H9 (cell line): ENCODE results near the gene PTPRQ. TPM values are rescaled to one million over a fixed set of nuclear protein-coding genes. Genes with fewer than 3 reads are reported as not detected.

Source experiments
- DNase-seq: peaks from one replicate; pipeline ENCODE4 v3.0.0-alpha.2; 2017
- H2AFZ ChIP-seq: one replicate; pipeline ENCODE4 v1.6.1; 2013; ENCODE audit warnings: mild to moderate bottlenecking, low read length, control low read depth, moderate library complexity
- H2AK5ac ChIP-seq: 2 replicates; pipeline ENCODE4 v1.6.1; 2013; ENCODE audit warnings: low read length, control low read depth, mixed read lengths; ENCODE audit not compliant: insufficient read length
- H2BK120ac ChIP-seq: one replicate; pipeline ENCODE4 v1.6.1; 2013; ENCODE audit warnings: low read depth, mild to moderate bottlenecking, low read length, control low read depth, inconsistent platforms; ENCODE audit not compliant: poor library complexity, severe bottlenecking
- H2BK12ac ChIP-seq: 2 replicates; pipeline ENCODE4 v1.6.1; 2013; ENCODE audit warnings: low read length, control low read depth, mixed read lengths, low read depth; ENCODE audit not compliant: insufficient read length
- H2BK15ac ChIP-seq: 2 replicates; pipeline ENCODE4 v1.6.1; 2013; ENCODE audit warnings: low read depth, low read length, control low read depth
- H2BK20ac ChIP-seq: one replicate; pipeline ENCODE4 v1.6.1; 2013; ENCODE audit warnings: low read depth, mild to moderate bottlenecking, low read length, control low read depth, inconsistent platforms; ENCODE audit not compliant: poor library complexity, severe bottlenecking
- H2BK5ac ChIP-seq: 2 replicates; pipeline ENCODE4 v1.6.1; 2013; ENCODE audit warnings: low read length, control low read depth, mixed read lengths; ENCODE audit not compliant: insufficient read length
- H3K14ac ChIP-seq: 2 replicates; pipeline ENCODE4 v1.6.1; 2013; ENCODE audit warnings: low read length, control low read depth; ENCODE audit not compliant: insufficient read depth
- H3K18ac ChIP-seq: 2 replicates; pipeline ENCODE4 v1.6.1; 2013; ENCODE audit warnings: low read depth, mild to moderate bottlenecking, mixed read lengths, low read length, control low read depth; ENCODE audit not compliant: insufficient read length
- H3K23ac ChIP-seq: 2 replicates; pipeline ENCODE4 v1.6.1; 2013; ENCODE audit warnings: low read length, control low read depth, mixed read lengths, low read depth; ENCODE audit not compliant: insufficient read length
- H3K23me2 ChIP-seq: 2 replicates; pipeline ENCODE4 v1.6.1; 2013; ENCODE audit warnings: low read depth, mild to moderate bottlenecking, mixed read lengths, low read length, control low read depth; ENCODE audit not compliant: insufficient read length, poor library complexity, severe bottlenecking
- H3K27ac ChIP-seq: 2 replicates; pipeline ENCODE4 v1.5.1; 2013; ENCODE audit warnings: low read length, control low read depth, mixed read lengths, low read depth; ENCODE audit not compliant: insufficient read length
- H3K27me3 ChIP-seq: 2 replicates; pipeline ENCODE4 v1.6.1; 2013; ENCODE audit warnings: low read length, control low read depth, inconsistent platforms; ENCODE audit not compliant: insufficient read depth
- H3K4ac ChIP-seq: 2 replicates; pipeline ENCODE4 v1.6.1; 2013; ENCODE audit warnings: low read depth, mild to moderate bottlenecking, control low read depth, inconsistent platforms, low read length, moderate library complexity
- H3K4me1 ChIP-seq: 2 replicates; pipeline ENCODE4 v1.6.1; 2013; ENCODE audit warnings: low read length, control low read depth, inconsistent platforms; ENCODE audit not compliant: insufficient read depth
- H3K4me2 ChIP-seq: 2 replicates; pipeline ENCODE4 v1.6.1; 2013; ENCODE audit warnings: low read length, control low read depth, mixed read lengths; ENCODE audit not compliant: insufficient read length, insufficient read depth
- H3K56ac ChIP-seq: 2 replicates; pipeline ENCODE4 v1.6.1; 2013; ENCODE audit warnings: low read depth, mild to moderate bottlenecking, mixed read lengths, low read length, control low read depth; ENCODE audit not compliant: insufficient read length
- H3K79me1 ChIP-seq: 2 replicates; pipeline ENCODE4 v1.6.1; 2013; ENCODE audit warnings: low read depth, mild to moderate bottlenecking, moderate library complexity, low read length, control low read depth, inconsistent platforms; ENCODE audit not compliant: insufficient read depth, poor library complexity, severe bottlenecking
- H3K79me2 ChIP-seq: 2 replicates; pipeline ENCODE4 v1.6.1; 2013; ENCODE audit warnings: low read length, control low read depth, inconsistent platforms; ENCODE audit not compliant: insufficient read depth
- H3K9ac ChIP-seq: 2 replicates; pipeline ENCODE4 v1.6.1; 2013; ENCODE audit warnings: low read length, control low read depth, mixed read lengths; ENCODE audit not compliant: insufficient read length; ENCODE audit errors: extremely low read depth
- H3K9me3 ChIP-seq: one replicate; pipeline ENCODE4 v1.6.1; 2013; ENCODE audit warnings: low read depth, low read length, inconsistent platforms; ENCODE audit not compliant: control insufficient read depth
- H3T11ph ChIP-seq: one replicate; pipeline ENCODE4 v1.6.1; 2013; ENCODE audit warnings: mild to moderate bottlenecking, low read length, control low read depth, inconsistent platforms
- H4K20me1 ChIP-seq: one replicate; pipeline ENCODE4 v1.6.1; 2013; ENCODE audit not compliant: control insufficient read depth, insufficient read length, insufficient read depth
- H4K5ac ChIP-seq: 2 replicates; pipeline ENCODE4 v1.6.1; 2013; ENCODE audit warnings: low read depth, mild to moderate bottlenecking, mixed read lengths, low read length, control low read depth; ENCODE audit not compliant: insufficient read length
- H4K8ac ChIP-seq: replicated peaks from 2 replicates; pipeline ENCODE4 v1.6.1; 2013; ENCODE audit warnings: low read length, control low read depth, mixed read lengths, low read depth; ENCODE audit not compliant: insufficient read length
- H4K91ac ChIP-seq: 2 replicates; pipeline ENCODE4 v1.6.1; 2013; ENCODE audit warnings: low read depth, mild to moderate bottlenecking, moderate library complexity, mixed read lengths, low read length, control low read depth; ENCODE audit not compliant: insufficient read length
- H3K27ac Mint-ChIP-seq, 3 experiments: 2 replicates in 2 of 3; 3 replicates in 1 of 3; pipeline ENCODE4 v1.8.0; 2020 to 2021; ENCODE audit warnings: mixed read lengths in 3 of 3, mild to moderate bottlenecking in 1 of 3, moderate library complexity in 1 of 3
- H3K27me3 Mint-ChIP-seq: 2 replicates; pipeline ENCODE4 v1.8.0; 2021; ENCODE audit warnings: low read depth, mild to moderate bottlenecking, moderate library complexity, mixed read lengths
- H3K36me3 Mint-ChIP-seq, 3 experiments: 2 replicates in 2 of 3; 3 replicates in 1 of 3; pipeline ENCODE4 v1.8.0; 2020 to 2021; ENCODE audit warnings: low read depth in 3 of 3, mixed read lengths in 3 of 3; ENCODE audit not compliant: insufficient read depth in 1 of 3
- H3K4me1 Mint-ChIP-seq, 2 experiments: 2 replicates each; pipeline ENCODE4 v1.8.0; 2020; ENCODE audit warnings: mixed read lengths in 2 of 2
- H3K4me3 Mint-ChIP-seq, 2 experiments: 2 replicates in 1 of 2; 3 replicates in 1 of 2; pipeline ENCODE4 v1.8.0; 2020 to 2021; ENCODE audit warnings: mild to moderate bottlenecking in 2 of 2, mixed read lengths in 2 of 2, moderate library complexity in 1 of 2
- H3K9me3 Mint-ChIP-seq, 2 experiments: 2 replicates in 1 of 2; 3 replicates in 1 of 2; pipeline ENCODE4 v1.8.0; 2020; ENCODE audit warnings: mild to moderate bottlenecking in 2 of 2, mixed read lengths in 2 of 2, moderate library complexity in 1 of 2
- CTCF ChIP-seq: fragments of 200-600 bp; sonication (generic); conservative IDR thresholded peaks from 3 replicates; pipeline ENCODE4 v1.8.0; 2021; ENCODE audit warnings: antibody characterized with exemption, mild to moderate bottlenecking
- WGBS: extraction: QIAGEN DNeasy Blood & Tissue Kit; methylation state at CpG from one replicate; pipeline ENCODE4 v1.1.7; 2013; ENCODE audit warnings: missing lambda C conversion rate, low lambda C conversion rate, mixed read lengths; ENCODE audit not compliant: insufficient read length; ENCODE audit errors: extremely low coverage; 5-methylcytosine and 5-hydroxymethylcytosine counted together
- total RNA-seq: library from RNA; stranded (reverse); gene quantifications from 2 replicates; pipeline ENCODE4 v1.2.1, GENCODE V29; 2021

Gene PTPRQ
- total RNA-seq, 1 experiment from 2014 or later = not detected

- H3K9me3 Mint-ChIP-seq = no peaks in the 10 kb centered on the region
- H3K56ac ChIP-seq = no peak overlapping the region
- H3K23me2 ChIP-seq = no peaks in the 10 kb centered on the region
- no peak overlapping the region for H3K23ac ChIP-seq
- TF ChIP-seq CTCF = no peak
- no peak overlapping the region for H3K4me2 ChIP-seq
- H3K27me3 ChIP-seq = no peaks in the 10 kb centered on the region
- H3K4me1 Mint-ChIP-seq = no peaks in the 10 kb centered on the region
- H3K27ac Mint-ChIP-seq = no peak overlapping the region; a peak in 1 of 7 replicates
- WGBS = no CpG with 5 or more reads among the region's 2 CpGs
- no peak overlapping the region for H2AK5ac ChIP-seq
- no peaks in the 10 kb centered on the region for H3K4me1 ChIP-seq
- no peak overlapping the region for H2AFZ ChIP-seq
- H3K9ac ChIP-seq = no peak overlapping the region
- no peak overlapping the region for H4K8ac ChIP-seq
- H3K14ac ChIP-seq = no peak overlapping the region
- no peak overlapping the region for H4K91ac ChIP-seq
- no peaks in the 10 kb centered on the region for H3K9me3 ChIP-seq
- H4K5ac ChIP-seq = no peak overlapping the region
- H3K36me3 Mint-ChIP-seq = no peaks in the 10 kb centered on the region
- no peak overlapping the region for H2BK120ac ChIP-seq
- no peak overlapping the region for H2BK12ac ChIP-seq
- H2BK15ac ChIP-seq = no peak overlapping the region
- no peak overlapping the region for H3K27ac ChIP-seq
- H3K4me3 Mint-ChIP-seq = no peak overlapping the region
- no peaks in the 10 kb centered on the region; the same call in 1 of the 2 replicates for H3K27me3 Mint-ChIP-seq
- no peak overlapping the region for H2BK20ac ChIP-seq
- H2BK5ac ChIP-seq = no peak overlapping the region
- no peaks in the 10 kb centered on the region for H3K79me2 ChIP-seq
- no peaks in the 10 kb centered on the region for H4K20me1 ChIP-seq
- DNase-seq = no peak
- no peak overlapping the region for H3T11ph ChIP-seq
- no peak overlapping the region for H3K18ac ChIP-seq
- no peak overlapping the region for H3K4ac ChIP-seq
- no peaks in the 10 kb centered on the region for H3K79me1 ChIP-seq
Measured at GRCh38 chr12:80655751-80656150, 211.7 kb downstream of the PTPRQ start.
